NCI-H82 treated with DMSO at 0.1 percent for 48 hours (cell line): Measurements from ENCODE around the gene TMEM131.
"Not testable (repeated sequence)": the region's sequence is repeated elsewhere in the genome, so short reads cannot be mapped to it uniquely, and the experiment has no call there.

Experiments used
- DNase-seq: peaks from one replicate; lab custom pipeline; 2025; ENCODE audit not compliant: unreplicated experiment; lab: John Stamatoyannopoulos, UW

Gene TMEM131

DNA sequence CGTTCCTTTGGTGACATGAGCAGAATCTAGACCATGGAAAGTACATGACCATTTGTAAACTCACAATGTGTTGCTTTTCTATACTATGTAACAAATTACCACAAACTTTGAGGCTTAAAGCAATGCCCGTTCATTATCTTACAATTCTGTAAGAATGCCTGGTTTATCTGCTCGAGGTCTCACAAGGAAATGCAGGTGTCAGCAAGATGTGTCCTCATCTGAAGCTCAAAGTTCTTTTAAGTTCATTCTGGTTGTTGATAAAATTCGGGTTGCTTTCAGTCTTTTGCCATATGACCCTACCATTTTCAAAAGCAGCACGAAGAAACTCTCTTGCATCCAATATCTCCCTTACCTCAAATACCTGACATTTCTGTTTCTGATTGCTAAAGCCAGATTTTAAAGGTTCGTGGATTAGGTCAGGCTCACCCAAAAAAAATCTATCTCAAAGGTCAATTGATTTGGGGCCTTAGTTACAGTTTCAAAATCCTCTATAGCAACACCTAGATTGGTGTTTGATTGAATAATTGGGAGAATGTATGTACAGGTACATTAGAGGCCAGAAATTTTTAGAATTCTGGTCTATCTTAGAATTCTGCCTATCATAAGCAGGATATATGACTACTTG, 125.9 kb downstream of the TMEM131 start:
- DNase-seq = no peak

DNA sequence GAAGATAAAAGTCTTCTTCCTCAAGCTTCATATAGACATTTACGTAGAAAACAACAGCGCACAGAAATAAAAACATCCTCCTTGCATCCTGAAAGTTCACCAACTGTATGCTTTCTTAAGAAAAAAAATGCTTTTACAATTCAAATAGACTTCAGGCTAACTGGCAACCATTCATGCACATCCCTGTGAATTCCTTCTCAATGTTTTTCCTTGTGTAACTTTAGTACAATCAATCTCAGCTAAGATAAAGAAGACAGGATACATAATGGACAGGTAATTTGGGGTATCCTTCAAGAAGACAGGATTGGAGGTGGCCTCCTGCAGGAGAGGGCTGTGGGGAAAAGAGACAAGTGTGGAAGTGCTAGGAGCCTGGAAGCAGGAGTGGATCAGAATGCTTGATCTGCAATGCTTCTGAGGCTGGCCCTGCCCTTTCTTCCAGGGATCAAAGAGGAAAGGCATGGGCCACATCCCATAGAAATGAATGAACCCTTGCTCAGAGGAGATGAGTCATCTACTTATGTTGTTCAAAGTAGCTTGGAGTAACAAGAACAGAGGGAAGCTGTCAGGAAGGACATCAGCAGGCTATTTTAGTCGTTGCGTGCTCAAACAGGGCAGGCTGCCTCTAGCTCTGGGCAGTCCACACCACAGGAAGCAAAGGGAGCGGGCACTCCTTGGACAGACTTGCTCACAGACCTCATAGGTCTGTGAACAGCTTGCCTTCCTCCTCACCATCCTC, 126.6 kb downstream of the TMEM131 start:
- DNase-seq = no peak

DNA sequence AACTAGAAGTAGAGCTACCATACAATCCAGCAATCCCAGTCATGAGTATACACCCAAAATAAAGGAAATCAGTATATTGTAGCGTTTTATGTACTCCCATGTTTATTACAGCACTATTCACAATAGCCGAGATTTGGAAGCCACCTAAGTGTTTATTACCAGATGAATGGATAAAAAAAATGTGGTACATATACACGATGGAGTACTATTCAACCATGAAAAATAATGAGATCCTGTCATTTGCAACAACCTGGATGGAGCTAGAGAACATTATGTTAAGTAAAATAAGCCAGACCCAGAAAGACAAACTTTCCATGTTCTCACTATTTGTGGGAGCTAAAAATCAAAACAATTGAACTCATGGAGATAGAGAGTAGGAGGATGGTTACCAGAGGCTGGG, 131.9 kb downstream of the TMEM131 start:
- no peak for DNase-seq

DNA sequence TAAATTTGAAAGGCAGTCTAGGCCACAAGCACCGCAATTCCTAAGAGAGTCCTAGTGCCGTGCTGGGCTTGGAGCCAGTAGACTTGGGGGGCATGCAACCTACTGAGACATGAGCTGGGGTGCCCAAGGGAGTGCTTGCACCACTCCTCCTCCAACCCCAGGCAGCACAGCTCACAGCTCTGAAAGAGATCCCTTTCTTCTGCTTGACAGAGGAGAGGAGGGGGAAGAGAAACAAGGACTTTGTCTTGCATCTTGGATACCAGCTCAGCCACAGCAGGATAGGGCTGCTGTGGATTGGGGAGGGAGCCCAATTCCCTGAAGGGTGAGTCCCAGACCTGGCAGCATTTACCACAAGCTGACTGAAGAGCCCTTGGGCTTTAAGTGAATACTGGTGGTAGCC, 134.6 kb downstream of the TMEM131 start:
- DNase-seq = no peak

DNA sequence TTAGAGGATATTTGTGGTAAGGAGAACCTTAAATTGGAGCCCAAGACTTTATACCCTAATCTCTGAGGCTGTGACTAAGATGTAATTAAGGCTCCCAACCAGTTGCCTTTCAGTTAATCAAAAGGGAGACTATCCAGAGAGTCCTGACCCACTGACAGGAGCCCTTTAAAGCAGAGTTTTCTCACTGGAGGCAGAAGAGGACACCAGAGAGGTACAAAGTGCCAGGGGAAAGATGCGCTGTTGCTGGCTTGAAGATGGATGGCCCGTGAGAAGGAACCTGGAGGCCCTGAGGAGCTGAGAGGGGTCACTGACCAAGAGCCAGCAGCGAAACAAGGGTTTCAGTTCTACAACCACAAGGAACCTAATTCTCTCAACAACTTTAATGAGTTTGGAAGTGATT, 137.3 kb downstream of the TMEM131 start:
- no peak for DNase-seq

DNA sequence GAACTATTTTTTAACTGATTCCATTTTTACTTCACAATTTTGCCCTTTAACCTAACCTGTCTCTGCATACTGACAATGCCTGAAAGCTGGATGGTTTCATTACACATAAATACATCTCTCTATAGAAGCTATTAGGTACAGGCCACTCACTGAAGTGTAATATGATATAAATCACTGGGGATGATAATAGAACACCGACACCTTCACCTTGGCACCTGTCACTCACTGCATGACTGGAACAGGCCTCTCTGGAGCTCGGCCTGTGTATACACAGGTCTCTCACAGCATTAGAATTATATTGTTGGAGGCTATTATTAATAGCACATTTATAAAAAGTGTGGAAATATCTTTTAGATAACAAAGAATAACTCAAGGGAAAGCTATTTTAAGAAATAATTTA, 138.2 kb downstream of the TMEM131 start:
- DNase-seq = no peak

DNA sequence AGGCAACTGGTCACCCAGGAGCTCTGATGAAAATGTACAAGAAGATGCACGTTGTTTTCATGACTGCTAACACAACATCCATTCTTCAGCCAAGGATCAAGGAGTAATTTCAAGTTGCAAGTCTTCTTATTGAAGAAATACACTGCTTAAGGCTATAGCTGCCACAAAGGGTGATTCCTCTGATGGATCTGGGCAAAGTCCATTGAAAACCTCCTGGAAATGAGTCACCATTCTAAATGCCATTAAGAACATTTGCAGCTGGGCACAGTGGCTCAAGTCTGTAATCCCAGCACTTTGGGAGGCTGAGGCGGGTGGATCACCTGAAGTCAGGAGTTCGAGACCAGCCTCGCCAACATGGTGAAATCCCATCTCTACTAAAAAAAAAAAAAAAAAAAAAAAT, 142.7 kb downstream of the TMEM131 start:
- DNase-seq = not testable (repeated sequence)

DNA sequence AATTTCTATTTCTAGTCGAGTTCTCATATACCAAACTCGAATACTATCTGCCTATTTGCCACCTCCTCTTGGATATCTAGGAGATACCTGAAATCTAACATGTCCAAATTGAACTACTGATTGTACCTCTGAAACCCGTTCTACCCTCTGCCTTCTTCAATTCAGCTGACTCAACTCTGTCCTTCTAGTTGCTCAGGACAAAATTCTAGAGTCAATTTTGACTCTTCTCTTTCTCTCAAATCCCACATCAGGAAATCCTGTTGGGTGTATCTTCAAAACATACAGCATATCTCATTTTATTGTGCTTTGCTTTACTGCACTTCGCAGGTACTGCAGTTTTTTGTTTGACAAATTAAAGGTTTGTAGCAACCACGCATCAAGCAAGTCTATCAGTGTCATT, 144.6 kb downstream of the TMEM131 start:
- no peak for DNase-seq

DNA sequence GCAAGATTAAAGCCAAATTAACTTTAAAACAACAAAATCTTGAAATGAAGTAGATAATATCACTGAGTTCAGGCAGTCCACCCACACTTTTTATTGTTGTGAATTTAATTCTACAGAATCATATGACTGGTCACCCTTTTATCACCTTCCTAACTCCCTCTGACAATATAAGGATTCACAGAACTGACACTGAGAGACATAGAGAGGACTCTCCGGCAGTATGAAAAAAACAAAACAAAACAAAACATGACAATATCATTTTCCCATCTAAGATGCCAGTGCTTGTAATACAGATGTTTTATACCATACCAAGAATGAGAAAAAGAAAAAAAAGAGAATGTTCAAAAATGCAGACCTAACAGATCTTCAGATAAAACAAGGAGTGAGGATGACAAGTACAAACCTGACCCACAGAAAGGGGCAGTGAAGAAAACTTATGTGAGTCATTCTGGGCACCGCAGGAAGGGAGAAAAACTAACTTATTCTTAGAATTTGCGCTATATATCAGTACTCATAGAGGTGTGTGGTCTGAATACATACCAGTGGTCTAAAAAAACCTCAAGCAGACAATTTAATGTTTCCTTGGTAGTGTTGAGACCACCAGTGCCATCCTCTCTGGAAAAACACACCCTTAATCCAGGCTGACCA, 145.7 kb downstream of the TMEM131 start:
- DNase-seq = no peak

DNA sequence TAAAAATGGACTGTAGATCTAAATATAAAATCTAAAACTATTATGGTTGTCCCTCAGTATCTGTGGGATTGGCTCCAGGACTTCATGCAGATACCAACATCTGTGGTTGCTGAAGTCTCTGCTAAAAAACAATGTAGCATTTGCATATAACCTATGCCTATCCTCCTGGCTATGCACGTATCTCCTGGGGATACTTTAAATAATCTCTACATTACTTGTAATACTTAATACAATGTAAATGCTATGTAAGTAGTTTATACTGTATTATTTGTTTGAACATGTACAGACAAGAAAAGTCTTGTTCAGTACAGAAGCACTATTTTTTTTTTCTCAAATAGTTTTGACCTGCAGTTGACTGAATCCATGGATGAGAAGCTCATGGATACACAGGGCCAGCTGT, 147.4 kb downstream of the TMEM131 start:
- DNase-seq = no peak

DNA sequence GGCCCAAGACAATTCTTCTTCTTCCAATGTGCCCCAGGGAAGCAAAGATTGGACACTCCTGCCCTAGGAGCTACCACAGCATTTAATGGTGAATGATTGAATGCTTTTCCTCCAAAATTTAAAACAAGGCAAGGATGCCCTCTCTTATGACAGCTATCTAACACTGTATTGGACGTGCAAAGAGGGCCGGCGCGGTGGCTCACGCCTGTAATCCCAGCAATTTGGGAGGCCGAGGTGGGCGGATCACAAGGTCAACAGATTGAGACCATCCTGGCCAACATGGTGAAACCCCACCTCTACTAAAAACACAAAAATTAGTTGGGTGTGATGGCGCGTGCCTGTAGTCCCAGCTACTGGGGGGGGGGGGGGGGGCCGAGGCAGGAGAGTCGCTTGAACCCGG, 149.0 kb downstream of the TMEM131 start:
- not testable (repeated sequence) for DNase-seq

DNA sequence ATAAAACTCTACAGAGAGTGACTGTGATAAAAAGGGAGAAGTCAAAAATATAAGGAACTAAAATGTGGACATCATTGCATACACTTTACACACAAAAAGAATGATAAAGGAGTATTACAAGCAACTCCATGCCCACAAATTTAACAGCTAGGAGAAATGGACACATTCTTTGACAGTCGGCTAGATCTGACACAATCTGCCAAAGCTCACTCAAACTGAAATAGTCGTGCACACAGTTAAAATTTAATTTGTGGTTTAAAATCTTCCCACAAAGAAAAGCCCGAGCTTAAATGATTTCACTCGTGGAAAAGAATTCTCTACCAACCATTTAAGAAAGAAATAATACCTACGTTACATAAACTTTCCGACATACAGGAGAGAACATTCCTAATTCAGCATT, 149.9 kb downstream of the TMEM131 start:
- no peak for DNase-seq

DNA sequence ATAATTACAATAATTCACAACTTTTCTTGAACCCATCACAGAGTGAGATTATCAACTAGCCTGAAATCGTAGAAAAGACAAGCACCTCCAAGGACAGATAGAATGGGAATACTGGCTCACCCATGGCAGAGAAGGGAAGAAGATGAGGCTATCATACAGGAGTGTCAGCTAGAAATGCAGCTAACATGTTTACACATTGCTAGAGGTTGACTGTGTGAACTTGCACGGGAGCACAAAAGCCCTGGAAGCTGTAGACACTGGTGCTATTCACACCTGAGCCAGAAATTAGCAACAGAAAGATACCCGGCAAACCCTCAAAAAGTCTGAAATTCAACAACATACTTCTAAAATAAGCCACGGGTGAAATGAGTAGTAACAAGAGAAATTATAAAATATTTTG, 150.6 kb downstream of the TMEM131 start:
- DNase-seq = no peak

DNA sequence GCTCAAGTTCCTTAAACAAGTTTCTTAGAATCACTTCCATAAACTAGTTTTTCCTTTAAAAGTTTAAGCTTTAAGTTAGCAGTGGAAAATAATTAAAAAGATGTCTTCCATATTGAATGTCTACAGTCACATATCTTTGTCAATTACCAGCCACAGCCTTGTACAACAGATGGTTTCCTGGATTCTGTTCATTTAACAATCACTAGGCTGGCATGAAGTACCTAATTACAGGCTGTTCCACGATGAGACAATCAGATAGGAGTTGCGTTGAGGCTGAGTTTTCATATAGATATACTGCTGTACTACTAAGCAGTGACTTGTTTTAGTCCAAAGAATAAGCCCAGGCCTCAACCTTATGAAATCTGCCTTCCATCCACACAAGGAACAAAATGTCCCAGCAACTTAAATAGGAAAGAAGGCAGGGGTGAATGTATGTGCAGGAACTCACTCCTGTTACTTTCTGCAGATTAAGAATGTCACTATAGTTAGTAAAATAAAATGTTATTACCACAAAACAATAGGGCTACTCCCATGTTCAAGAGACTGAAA, 151.4 kb downstream of the TMEM131 start:
- DNase-seq = no peak

DNA sequence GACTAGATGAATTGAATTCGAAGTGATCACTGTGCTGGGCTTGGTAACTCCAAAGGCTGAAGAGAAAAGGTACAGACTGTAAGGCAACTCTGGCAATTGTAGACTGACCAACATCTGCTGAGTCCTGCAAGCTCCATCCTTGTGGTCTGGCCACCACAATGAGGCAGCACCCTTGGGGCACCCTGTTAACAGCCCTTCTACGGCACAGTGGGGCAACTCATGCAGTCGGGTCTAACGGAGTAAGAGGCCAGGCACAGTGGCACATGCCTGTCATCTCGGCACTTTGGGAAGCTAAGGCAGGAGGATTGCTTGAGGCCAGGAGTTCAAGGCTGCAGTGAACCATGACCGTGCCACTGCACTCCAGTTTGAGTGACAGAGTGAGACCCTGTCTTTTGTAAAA, 155.6 kb downstream of the TMEM131 start:
- DNase-seq = no peak

DNA sequence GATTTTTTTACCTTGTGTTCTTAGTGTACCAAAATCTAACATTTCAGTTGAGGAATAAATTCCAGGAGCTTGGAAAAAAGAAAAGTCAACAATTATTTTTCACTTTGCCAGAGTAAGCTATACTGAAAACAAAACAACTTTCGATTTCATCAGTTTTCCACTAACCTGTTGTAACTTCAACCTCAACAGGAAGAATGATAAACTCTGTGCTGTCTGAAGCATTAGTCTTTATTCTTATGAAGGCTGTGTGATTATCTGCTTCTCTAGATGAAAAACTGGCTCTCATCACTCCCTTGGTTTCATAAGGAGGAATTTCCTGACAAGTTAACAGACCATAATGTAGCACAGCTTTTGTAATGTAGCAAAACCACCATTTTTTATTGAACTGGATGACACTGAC, 161.1 kb downstream of the TMEM131 start:
- no peak for DNase-seq

DNA sequence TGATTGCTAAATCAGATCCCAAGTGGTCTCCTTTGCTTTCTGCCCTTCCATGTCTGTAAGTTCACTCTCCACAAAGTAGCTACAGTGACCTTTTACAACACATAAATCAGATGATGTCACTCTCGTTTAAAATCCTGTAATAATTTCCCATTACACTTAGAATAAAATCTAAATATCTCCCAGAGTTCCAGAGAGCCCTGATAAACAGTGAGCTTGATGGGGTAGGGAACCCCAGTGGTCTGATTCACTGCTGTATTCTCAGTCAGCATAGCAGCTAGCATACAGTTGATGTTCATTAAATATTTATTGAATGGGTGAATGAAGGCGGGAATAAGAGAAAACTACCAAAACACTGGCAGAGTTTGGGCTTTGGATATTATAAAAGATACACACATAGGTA, 164.6 kb downstream of the TMEM131 start:
- DNase-seq = no peak

DNA sequence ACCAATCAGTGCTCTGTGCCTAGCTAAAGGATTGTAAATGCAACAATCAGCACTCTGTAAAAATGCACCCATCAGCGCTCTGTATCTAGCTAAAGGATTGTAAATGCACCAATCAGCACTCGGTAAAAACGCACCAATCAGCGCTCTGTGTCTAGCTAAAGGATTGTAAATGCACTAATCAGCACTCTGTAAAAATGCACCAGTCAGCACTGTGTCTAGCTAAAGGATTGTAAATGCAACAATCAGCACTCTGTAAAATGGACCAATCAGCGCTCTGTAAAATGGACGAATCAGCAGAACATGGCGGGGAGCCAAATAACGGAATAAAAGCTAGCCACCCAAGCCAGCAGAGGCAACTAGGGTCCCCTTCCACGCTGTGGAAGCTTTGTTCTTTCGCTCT, 166.5 kb downstream of the TMEM131 start:
- DNase-seq = not testable (repeated sequence)

DNA sequence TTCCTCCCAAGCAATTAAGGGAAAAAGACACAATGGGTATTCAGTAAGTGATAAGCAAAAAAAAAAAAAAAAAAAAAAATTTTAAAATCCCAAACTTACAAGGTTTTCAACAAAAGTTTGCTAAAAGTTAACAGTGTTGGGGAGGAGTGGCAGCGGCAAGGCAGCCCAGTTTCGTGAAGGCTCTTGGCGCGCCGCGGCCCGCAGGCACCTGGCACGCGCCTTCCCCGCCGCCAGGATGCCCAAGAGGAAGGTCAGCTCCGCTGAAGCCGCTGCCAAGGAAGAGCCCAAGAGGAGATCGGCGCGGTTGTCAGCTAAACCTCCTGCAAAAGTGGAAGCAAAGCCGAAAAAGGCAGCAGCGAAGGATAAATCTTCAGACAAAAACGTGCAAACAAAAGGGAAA, 168.7 kb downstream of the TMEM131 start:
- not testable (repeated sequence) for DNase-seq

DNA sequence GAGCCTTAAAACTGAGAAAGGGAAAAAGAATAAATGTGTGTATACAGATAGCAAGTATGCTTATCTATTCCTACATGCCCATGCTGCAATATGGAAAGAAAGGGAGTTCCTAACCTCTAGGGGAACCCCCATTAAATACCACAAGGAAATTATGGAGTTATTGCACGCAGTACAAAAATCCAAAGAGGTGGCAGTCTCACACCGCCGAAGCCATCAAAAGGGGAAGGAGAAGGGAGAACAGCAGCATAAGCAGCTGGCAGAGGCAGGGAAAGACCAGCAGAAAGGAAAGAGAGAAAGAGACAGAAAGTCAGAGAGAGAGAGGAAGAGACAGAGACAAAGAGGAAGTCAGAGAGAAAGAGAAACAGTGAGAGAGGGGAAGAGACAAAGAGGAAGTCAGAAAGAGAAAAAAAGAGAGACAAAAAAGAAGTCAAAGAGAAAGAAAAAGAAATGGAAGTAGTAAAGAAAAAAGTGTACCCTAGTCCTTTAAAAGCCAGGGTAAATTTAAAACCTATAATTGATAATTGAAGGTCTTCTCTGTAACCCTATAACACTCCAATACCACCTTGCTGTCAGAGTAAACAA, 169.4 kb downstream of the TMEM131 start:
- not testable (repeated sequence) for DNase-seq

DNA sequence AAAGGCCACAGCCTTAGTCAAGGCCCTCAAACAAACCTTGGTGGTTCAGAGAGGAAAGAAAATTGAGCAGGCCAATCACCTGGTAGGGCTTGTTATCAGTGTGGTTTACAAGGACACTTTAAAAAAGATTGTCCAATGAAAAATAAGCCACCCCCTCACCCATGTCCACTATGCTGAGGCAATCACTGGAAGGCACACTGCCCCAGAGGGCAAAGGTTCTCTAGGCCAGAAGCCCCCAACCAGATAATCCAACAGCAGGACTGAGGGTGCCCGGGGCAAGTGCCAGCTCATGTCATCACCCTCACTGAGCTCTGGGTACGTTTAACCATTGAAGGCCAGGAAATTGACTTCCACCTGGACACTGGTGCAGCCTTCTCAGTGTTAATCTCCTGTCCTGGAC, 171.7 kb downstream of the TMEM131 start:
- DNase-seq = not testable (repeated sequence)

DNA sequence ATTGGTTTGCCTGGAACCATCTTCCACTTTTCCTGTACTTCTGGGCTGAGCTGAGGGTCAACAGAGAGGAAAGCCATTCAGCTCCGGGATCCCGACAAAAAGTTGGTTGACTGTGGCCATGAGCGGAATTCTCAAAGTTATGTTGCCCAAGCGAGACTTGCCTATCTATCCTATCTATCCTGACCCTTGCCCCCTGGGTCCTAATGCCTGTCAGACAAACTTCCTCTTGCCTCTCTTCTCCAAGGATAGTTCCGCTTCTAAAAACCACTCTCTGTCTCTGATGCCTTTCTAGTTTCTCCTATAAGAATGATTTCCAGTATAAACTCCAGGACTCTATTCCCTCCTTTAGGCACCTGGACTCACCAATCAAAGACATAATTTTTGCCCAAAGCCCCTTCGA, 173.9 kb downstream of the TMEM131 start:
- not testable (repeated sequence) for DNase-seq
